GM19099 (cell line): ENCODE data around the gene EMILIN3.

Experiments used
- POLR2A ChIP-seq: IDR thresholded peaks from 3 replicates; pipeline ENCODE4 v1.6.1; 2011; ENCODE audit warnings: low read depth; ENCODE audit not compliant: insufficient read length; ENCODE audit errors: extremely low read depth

EMILIN3 gene

GRCh38 chr20:41395667-41396664 is 29.3 kb upstream of the EMILIN3 start:
- TF ChIP-seq POLR2A: no peak

GRCh38 chr20:41394931-41395666 is 28.5 kb upstream of the EMILIN3 start:
- TF ChIP-seq POLR2A: no peak

- no peak for TF ChIP-seq POLR2A
These were observed 27.5 kb upstream of the EMILIN3 start for GRCh38 chr20:41394081-41394480.

GRCh38 chr20:41393705-41394066 is 27.1 kb upstream of the EMILIN3 start:
- TF ChIP-seq POLR2A: no peak

GRCh38 chr20:41392871-41393704 is 26.5 kb upstream of the EMILIN3 start:
- TF ChIP-seq POLR2A: no peak

- TF ChIP-seq POLR2A: no peak
These were observed 25.7 kb upstream of the EMILIN3 start for GRCh38 chr20:41392295-41392694.

GRCh38 chr20:41391587-41392001 is 25.0 kb upstream of the EMILIN3 start:
- no peak for TF ChIP-seq POLR2A

GRCh38 chr20:41390889-41391288 is 24.3 kb upstream of the EMILIN3 start:
- TF ChIP-seq POLR2A: no peak

GRCh38 chr20:41387444-41387851 is 20.8 kb upstream of the EMILIN3 start:
- TF ChIP-seq POLR2A: no peak

- TF ChIP-seq POLR2A: no peak
These were observed 20.1 kb upstream of the EMILIN3 start for GRCh38 chr20:41386502-41387427.

GRCh38 chr20:41382791-41383305 is 16.2 kb upstream of the EMILIN3 start:
- TF ChIP-seq POLR2A: no peak

- TF ChIP-seq POLR2A: no peak
These were observed 14.1 kb upstream of the EMILIN3 start for GRCh38 chr20:41380551-41381193.

GRCh38 chr20:41379551-41379950 is 12.9 kb upstream of the EMILIN3 start:
- TF ChIP-seq POLR2A: no peak
